HG03342 (cell line): ENCODE results near the gene STARD3.

ENCODE experiments used
- ATAC-seq: cut with Tn5 transposase; IDR thresholded peaks from one replicate; pipeline ENCODE4 v1.9.1; 2021; ENCODE audit warnings: mild to moderate bottlenecking, moderate library complexity; ENCODE audit not compliant: unreplicated experiment

STARD3 gene

DNA sequence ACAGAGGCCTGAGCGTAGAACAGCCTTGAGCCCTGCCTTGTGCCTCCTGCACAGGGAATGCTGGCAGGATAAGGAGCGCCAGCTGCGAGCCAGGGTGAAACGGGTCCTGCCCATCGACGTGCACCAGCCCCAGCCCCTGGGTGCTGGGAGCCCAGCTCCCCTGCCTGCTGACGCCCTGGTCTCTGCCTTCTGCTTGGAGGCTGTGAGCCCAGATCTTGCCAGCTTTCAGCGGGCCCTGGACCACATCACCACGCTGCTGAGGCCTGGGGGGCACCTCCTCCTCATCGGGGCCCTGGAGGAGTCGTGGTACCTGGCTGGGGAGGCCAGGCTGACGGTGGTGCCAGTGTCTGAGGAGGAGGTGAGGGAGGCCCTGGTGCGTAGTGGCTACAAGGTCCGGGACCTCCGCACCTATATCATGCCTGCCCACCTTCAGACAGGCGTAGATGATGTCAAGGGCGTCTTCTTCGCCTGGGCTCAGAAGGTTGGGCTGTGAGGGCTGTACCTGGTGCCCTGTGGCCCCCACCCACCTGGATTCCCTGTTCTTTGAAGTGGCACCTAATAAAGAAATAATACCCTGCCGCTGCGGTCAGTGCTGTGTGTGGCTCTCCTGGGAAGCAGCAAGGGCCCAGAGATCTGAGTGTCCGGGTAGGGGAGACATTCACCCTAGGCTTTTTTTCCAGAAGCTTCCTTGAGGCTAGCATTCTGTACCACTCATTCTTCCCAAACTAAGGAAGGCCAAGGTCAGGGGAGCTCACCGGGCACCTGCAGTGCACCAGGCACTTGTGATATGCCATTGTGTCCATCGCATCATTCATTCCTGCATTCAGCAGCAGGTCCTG, 33.2 kb downstream of the STARD3 start:
- no peak for ATAC-seq

DNA sequence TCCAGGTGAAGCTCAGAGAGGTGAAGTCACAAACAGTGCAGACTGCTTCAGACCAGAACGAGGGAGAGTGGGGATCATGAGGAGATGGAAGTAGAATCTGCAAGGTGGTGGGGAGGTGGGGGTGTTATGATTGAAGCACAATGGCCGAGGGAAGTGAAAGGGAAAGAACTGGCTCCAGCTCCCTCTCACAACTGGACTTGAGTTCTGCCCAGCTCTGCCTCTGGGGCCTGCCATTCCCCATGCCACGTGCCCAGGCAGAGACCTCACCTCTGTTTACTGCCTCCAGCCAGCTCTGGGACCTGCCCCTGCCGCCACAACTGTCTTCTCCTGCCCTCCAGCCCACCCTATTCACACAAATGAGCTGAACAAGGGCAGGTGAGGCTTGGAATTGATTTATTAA, 33.8 kb downstream of the STARD3 start:
- ATAC-seq: no peak

DNA sequence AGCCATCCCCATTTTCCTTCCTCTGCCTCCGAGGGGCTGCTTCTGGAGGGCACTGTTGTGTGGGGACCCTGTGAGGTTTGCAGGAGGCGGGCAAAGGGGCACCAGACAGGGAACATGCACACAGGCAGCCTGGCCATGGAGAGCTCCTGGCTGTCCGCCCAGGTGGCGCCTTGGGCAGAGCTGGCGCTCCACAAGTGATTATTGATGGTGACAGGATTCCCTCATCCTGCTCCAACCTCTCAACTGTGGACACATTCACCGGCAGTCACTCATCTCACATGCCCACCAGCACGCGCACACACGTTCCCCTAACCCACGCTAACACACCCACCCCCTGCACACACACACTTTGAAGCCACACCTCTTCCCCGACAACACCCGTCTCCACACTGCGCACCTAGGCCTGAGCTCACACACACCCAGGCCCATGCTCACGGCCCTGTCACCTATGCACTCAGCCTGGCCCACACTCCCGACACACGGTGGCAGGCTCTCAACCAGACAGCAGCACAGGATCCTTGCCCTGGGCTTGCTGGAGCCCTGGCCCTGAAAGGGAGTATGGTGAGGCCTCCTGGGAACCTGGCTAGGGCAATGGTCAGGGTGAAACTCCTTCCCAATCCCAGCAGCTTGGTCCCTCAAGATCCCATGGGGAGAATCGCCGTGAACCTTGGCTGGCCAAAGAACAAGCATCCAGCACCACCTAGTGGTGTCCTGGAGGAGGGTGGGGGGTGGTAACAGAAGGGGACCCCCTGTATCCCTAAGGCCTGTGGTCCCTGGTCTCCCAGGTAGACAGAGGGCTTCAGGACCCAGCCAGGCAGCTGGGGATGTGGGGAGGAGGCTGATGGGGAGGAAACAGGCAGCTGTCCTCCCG, 34.9 kb downstream of the STARD3 start:
- no peak for ATAC-seq

DNA sequence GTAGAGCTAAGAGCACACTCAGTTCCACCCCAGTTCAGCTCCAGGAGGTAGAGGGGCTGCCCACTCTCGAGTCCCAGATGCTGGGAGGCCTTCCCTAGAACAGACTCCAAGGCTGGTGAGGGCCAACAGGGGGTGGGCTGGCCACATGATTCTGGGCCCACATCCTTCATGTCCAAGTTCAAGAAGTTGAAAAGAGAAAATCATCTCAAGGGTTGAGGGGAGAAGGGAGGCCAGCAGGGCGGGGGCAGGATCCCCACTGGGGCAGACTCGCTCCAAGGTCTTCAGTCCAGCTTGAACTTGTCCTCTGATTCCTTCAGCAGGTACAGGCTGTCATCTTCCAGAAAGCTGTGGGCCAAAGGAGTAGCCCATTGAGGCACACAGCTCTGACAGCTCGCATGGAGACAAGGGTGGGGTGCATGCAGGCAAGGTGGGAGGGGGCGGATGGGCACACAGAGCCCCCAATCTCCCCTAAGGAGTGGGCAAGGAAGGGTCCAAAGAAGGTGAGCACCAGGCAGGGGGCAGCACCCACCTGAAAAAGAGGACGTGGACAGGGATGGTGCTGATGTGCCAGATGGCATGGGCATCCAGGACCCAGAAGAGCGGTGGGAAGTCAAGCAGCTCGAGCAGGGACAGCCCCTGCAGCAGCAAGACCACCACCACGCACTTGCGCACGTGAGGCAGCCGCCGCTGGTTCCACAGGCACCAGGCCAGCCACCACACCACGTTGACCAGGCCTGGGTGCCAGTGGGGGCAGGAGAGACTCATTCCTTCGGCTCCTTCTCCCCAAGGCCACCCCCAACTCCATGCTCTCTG, 35.8 kb downstream of the STARD3 start:
- no peak for ATAC-seq

DNA sequence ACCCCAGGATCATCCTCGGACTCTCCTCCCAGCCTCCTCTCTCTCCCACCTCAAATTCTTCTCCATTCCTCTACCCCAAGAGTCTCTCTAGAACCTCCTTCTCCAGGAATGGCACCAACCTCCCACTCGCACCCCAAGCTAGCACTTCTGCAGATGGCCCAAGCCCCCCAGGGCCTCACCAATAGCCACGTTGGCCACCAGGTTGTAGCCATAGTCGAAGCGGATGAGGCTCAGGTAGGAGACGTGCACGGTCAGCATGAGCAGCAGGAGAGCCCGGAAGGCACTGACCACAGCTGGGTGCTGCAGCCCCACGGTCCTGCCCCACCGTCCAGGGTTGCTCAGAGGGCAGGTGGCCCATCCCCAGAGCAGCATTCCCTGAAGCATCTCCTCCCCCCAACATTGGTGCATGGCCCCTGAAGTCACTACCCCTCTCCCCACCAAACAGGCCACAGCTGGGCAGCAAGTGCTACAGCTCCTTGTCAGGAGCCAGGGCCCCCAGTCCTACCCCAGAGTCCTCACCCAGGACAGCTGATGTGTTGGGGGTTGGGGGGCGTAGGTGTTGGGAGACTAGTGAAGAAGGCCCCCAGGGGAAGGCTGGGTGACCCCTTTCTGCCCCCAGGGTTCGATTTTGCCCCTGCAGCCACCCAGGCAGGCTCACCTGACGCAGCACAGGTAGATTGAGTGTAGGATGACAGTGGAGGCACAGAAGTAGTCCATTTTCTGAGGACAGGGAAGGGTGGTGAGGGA, 36.6 kb downstream of the STARD3 start:
- no peak for ATAC-seq

DNA sequence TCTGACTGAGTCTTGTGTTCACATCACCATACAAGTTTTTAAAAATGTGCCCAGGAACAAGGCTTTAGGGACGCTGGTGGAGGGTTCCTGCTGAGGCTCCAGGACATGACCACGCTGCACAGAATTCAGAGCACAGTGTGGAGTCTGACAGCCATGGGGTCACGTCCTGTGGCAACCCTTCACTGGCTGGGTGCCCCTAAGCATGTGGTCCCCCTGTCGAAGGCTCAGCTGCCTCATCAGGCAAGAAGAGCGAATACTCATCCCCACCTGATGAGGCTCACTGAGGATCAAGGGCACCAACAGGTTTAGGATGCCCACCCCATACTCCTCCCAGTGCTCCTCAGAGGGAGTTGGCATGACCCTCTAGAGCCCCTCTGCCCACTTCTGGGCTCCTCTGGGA, 37.2 kb downstream of the STARD3 start:
- ATAC-seq: no peak

DNA sequence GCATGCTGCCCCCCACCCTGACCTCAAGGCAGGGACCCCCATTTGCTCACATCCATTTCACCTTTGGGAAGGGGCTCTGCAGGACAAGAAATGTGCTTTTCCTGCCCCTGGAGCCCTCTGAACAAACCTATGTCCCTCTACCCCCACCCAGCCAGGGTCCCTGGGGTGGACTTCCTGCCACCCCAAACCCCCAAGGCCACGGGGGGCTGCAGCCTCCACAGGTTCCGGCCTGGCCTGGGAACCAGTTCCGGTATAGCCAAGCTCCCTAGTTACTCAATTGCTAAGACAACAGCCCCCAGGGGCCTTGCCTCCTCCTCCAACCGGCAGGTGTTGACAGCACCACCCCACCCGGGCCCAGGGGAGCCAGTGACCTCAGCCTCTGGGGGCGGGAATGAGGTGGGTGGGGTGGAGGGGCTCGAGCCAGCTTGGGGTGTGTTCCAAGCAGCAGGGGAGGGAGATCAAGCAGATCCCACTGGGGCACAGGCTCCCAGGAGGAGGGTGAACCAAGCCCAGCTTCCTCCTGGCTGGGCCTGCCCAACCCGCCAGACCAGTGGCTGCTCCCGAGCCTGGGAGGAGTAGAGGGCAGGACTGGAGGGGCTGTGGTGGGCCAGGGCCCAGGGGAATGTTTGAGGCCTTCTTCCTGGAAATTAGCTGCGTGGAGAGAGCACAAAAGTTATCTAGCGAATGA, 37.9 kb downstream of the STARD3 start:
- peak; percentile 55 for ATAC-seq

DNA sequence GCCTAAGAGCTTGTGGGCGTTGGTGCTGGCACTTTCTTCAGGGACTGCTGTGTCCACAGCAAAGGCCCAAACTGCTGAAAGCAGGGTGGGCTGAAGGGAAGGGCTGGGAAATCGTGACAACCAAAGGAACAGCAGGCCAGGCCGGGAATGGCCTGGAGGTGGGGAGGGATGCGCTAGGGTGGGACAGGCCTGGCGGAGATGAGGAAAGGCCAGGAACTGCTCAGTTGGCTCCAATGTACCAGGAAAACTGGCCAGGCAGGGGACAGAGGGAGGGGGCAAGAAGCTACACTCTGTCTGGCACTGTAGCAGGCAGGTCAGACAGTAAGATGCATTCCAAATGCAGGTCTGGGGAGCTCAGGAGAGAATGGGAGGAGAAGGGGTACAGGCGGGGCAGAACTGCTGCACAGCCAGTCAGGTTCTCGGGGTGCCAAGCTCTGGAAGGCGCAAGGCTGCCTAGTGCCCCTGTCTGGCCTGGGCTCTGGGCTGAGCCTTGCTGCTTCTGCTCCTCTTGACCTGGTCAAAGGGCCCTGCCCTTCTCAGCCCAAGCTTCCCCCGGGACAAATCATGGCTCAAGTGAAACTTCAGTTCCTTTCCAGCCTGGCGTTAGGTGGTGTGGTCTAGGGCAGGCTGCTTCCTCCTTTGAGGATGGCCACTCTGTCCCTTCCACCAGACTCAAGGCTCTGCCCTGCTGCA, 38.6 kb downstream of the STARD3 start:
- ATAC-seq: no peak

DNA sequence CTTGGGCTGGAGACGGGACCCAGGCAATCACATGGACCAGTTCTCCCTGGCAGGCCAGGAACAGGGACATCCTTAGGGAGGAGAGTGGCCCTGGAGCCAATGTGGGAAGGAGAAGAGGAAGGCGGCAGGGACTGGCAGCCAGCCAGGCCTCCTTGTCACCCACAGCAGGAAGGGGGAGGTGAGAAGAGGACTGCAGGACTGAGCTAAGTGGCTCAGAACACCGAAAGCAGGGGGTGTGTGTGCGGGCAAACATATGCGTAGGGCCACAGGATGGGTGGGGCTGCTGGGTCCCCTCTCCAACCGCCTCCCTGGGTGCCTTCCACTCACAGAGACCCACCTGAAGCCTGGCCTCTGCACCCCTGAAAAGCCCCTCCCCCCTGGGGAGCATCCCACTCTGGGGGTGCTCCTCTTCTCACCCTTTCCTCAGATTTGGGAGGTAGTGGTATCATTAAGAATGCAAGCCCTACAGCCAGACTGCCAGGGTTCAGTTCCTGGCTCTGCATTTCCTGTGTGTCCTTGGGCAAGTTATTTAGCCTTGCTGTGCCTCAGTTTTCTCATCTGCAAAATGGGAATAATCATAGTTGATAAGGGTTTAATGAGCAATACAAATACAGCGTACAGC, 39.4 kb downstream of the STARD3 start:
- ATAC-seq: no peak

DNA sequence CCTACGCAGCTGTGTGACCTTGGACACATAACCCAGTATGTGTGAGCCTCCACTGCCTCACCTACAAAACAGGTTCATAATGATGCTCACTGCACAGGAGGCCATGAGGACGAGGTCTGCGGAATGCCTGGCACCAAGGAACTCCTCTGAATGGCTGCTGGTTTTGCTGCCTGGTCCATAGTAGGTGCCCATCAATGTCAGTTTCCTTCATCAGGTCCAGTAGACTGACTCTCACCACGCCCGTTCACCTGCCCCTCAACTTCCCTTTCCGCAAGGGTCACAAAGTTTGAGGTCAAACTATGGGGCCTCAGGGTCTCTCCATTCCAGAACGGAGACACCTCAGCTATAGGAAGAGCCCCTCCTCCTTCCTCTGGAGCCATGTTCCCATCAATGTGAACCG, 40.1 kb downstream of the STARD3 start:
- no peak for ATAC-seq

DNA sequence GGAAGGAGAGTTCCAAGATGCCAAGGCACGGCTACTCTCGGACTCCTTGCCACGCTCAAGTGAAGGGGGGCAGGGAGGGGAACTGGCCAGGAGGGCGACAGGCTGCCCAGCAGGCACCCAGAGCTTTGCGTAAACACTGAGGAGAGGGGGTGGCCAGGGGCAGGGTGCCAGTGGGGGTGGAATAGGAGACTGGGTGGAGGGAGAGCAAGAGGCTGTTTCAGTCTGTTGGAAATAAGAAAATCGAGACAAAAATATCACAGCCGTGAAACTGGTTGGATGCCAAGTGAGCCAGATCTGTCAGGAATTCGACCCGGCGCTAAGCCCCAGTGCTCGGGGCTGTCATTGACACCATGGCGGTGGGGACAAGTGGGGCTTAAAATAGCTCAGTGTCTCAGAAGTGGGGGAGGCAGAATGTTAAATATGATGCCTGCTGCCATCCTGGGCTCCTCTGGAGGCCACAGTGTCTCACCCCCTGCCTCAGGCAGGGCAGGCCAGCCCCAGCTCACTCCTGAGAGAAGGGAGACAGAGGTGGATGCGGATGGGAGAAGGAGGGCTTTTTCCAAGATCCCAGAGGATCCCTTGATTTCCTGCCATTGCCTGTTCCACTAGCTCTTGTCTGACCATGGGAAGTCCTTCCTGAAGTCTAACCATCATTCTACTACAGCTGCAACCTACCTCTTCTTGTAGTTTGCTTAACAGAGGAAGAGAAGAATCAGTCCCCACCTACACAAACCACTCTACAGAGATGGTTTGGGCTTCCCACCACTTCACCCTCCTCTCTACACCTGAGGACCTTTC, 40.8 kb downstream of the STARD3 start:
- ATAC-seq: no peak

DNA sequence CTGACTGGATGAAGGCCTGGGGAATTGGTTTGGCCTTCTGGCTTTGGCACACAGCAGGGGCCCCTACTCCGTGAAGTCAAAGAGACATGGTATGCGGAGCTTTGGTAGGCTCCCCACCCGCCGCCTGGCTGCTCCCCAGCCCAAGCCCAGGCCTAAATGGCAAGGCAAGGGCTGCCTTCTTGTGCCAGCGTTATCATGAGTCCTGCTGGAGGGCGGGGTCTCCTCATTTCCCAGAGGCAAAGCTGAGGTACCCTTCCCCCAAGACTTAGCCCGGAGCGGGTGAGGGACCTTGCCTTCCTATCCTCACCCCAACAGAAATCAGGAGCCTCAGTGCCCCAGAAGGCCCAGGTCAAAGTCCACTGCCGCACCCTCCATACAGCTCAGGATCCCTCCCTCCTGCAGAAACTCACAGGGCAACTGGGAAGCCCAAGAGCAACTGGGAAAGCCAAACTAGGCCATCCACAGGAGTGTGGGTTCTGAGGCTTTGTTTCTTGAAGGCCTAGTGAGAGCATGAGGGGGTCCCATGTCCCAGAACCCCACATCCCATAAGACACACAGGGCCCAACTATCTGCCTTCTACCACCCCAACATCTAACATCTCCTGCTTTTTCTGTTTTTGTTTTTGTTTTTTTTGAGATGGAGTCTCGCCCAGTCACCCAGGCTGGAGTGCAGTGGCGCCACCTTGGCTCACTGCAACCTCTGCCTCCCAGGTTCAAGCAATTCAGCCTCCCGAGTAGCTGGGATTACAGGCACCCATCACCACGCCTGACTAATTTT, 41.6 kb downstream of the STARD3 start:
- no peak for ATAC-seq

DNA sequence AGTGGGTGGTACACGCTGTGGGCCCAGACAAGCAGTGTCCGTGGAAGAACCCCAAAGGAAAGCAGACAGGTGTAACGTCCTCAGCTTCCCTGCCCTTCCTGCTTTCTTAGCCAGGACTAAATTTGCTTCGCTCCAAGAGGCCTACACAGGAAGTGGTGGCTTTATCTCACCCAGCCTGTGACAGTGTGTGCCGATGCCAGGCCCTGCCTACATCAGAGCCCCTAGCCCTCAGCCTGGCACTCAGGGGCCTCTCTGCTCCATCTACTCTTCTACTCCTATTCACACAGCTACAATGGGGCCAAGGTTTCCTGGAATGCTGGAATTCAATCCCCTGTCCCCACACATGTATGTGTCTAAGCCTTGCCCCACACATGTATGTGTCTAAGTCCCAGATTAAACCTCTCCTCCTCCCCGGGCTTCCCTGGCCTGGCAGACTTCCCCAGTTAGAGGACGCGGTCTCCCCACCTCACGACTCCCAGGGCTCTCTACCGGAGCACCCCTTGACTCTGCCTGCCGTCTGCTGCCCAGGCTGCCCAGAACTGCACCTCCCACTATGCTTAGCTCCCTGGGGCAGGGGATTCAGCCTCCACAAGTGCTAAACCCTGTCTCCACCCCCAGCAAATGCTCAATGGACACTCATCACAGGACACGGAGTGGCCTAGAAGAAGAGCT, 42.7 kb downstream of the STARD3 start:
- no peak for ATAC-seq

DNA sequence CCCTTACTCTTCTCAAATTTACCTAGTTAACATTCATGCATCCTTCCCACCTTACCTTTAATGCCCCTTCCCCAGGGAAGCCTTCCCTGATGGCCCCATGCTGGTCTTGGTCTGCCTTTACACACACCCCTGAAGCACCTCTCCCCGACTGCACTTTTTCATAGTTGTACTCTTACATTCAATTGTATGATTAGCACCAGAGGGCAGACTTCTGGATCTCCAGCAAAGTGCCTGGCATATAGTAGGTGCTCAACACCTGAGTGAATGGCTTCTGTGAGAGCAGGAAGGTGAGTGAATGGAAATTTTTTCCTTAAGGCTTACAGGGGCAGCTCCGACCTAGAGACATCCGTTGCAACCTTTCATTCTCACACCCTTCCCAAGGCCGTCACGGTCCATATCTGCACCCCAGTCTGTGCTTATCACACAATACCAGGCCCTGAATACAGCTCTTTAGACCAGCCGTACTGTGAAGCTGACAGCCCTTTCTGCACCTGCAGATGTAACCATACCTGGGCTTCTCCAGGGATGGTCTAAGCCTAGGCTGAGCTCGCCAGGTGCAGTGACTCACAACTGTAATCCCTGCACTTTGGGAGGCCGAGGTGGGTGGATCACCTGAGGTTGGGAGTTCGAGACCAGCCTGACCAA, 46.5 kb downstream of the STARD3 start:
- no peak for ATAC-seq

DNA sequence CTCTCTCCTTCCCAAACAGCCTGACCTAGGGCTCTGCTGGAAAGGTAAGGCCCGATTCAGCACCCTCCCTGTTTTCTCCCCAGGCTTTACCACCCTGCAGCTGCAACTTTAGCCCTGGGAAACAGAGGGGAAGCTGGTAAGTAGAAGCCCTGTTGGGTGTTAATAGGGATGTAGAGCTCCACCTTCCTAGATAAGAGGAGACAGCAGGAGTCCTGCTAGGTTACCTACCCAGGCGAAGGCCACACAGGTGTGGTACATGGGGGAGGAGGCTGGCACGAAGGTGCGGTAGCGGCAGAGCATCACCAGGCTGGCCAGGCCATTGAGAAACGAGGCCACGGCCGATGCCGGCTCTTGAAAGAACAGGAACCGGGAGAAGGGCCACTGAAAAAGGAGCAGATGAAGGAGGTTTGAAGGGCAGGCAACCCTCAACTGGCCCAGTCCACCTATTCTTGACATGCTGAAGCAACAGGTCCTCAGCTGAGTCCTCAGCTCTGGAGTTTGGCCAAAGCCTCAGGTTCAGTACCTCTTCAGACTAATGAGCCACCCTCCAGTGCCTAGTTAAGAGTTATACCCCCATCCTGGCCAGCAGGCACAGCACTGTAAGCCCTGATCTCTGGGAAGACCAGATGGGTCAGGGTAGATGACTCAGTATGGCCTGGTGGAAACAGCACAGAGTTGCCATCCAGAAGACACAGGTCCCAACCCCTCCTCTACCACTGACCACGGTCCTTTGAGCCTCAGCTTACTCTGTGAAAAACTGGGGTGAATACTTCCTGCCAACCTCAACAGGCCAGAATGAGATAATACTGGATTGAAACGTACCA, 47.6 kb downstream of the STARD3 start:
- no peak for ATAC-seq
